HG02623 (cell line): ENCODE measurements around the gene MARVELD2.
A peak's percentile ranks its signal among the peaks of the same experiment; 100 is the strongest.
"Not testable (repeated sequence)": the region's sequence is repeated elsewhere in the genome, so short reads cannot be mapped to it uniquely, and the experiment has no call there.

Experiments used
- ATAC-seq: cut with Tn5 transposase; IDR thresholded peaks from one replicate; pipeline ENCODE4 v1.9.1; 2021; ENCODE audit warnings: moderate library complexity; ENCODE audit not compliant: unreplicated experiment

Gene MARVELD2

GRCh38 chr5:69414885-69415583 is at the start of gene MARVELD2:
TSS of gene MARVELD2 (plus strand) at chr5:69415116. CDS start at chr5:69419386, 4,270 bp downstream.
- peak; percentile 71 for ATAC-seq

GRCh38 chr5:69367697-69368279 is 47.1 kb upstream of the MARVELD2 start:
- no peak for ATAC-seq

- ATAC-seq = no peak
Measured at GRCh38 chr5:69368458-69369339, 46.2 kb upstream of the MARVELD2 start.

GRCh38 chr5:69369340-69370121 is 45.4 kb upstream of the MARVELD2 start, which contains the start of the genes AK6, RAD17 and TAF9:
TSS of gene AK6 (minus strand) at chr5:69369520. CDS start at chr5:69369490, 30 bp downstream.
TSS of gene RAD17 (plus strand) at chr5:69369818. CDS start at chr5:69372209, 2,391 bp downstream.
TSS of gene TAF9 (minus strand) at chr5:69369520. CDS start at chr5:69365737, 3,783 bp downstream.
- peak; percentile 91 for ATAC-seq

GRCh38 chr5:69370335-69370734 is 44.6 kb upstream of the MARVELD2 start:
- ATAC-seq = not testable (repeated sequence)

- no peak for ATAC-seq
Measured at GRCh38 chr5:69372394-69372793, 42.5 kb upstream of the MARVELD2 start.

- peak; percentile 70 for ATAC-seq
Measured at GRCh38 chr5:69374911-69375446, 39.9 kb upstream of the MARVELD2 start.

GRCh38 chr5:69378376-69378775 is 36.5 kb upstream of the MARVELD2 start:
- ATAC-seq = no peak

GRCh38 chr5:69404659-69405330 is 10.1 kb upstream of the MARVELD2 start:
- no peak for ATAC-seq

GRCh38 chr5:69415584-69415958 is 655 bp downstream of the MARVELD2 start:
- no peak for ATAC-seq

- ATAC-seq = no peak
Measured at GRCh38 chr5:69416180-69416579, 1.3 kb downstream of the MARVELD2 start.

- ATAC-seq = no peak
Measured at GRCh38 chr5:69416699-69417098, 1.8 kb downstream of the MARVELD2 start.

GRCh38 chr5:69418554-69418953 is 3.6 kb downstream of the MARVELD2 start:
- no peak for ATAC-seq

- ATAC-seq = no peak
Measured at GRCh38 chr5:69431424-69432303, 16.7 kb downstream of the MARVELD2 start.

- ATAC-seq = no peak
Measured at GRCh38 chr5:69432412-69433206, 17.7 kb downstream of the MARVELD2 start.

- not testable (repeated sequence) for ATAC-seq
Measured at GRCh38 chr5:69435276-69435884, 20.5 kb downstream of the MARVELD2 start.

- ATAC-seq = no peak
Measured at GRCh38 chr5:69444127-69444754, 29.3 kb downstream of the MARVELD2 start.
